Mucosa of descending colon (tissue), 3 donors: ENCODE results near the gene NFATC4. TPM values are rescaled to one million over a fixed set of nuclear protein-coding genes. Genes with fewer than 3 reads are reported as not detected.

Experiments
- ATAC-seq: fragments of 200-7000 bp; cut with Tn5 transposase; one replicate; pipeline ENCODE4 v1.9.1; 2020; ENCODE audit warnings: mild to moderate bottlenecking, moderate library complexity
- DNase-seq, 3 donors: peaks; one replicate each; pipeline ENCODE4 v3.0.0-alpha.2; 2020
- H3K36me3 ChIP-seq: fragments of 200-600 bp; one replicate; pipeline ENCODE4 v1.8.0; 2021; ENCODE audit warnings: low read depth, mild to moderate bottlenecking
- H3K4me1 ChIP-seq: fragments of 200-600 bp; one replicate; pipeline ENCODE4 v1.8.0; 2021; ENCODE audit warnings: low read depth, mild to moderate bottlenecking
- H3K4me3 ChIP-seq: fragments of 200-600 bp; one replicate; pipeline ENCODE4 v1.8.0; 2021; ENCODE audit warnings: mild to moderate bottlenecking
- H3K9me3 ChIP-seq: fragments of 200-600 bp; one replicate; pipeline ENCODE4 v1.8.0; 2021; ENCODE audit warnings: mild to moderate bottlenecking
- CTCF ChIP-seq: fragments of 200-600 bp; IDR thresholded peaks from one replicate; pipeline ENCODE4 v1.8.0; 2022; ENCODE audit warnings: antibody characterized with exemption, mild to moderate bottlenecking
- intact Hi-C, 2 donors: fragments of 100-400 bp; cut with DNase I in 1 of 2; cut with micrococcal nuclease in 1 of 2; formaldehyde crosslinking; loops; one replicate each; pipeline versions ENCODE4 v1.11.0 to v1.11.1; 2022; cut with DNase I, micrococcal nuclease
- total RNA-seq, 3 donors: library from RNA; stranded (reverse); fragmentation: NEBNext Ultra II Directional in 2 of 3; extraction: Animal tissue kit (Norgen Biotek cat#: 25700) in 2 of 3; gene quantifications; one replicate each; pipeline versions ENCODE4 v1.2.1 to v1.2.4, GENCODE V29; 2021 to 2023
- donor health status: DM: no; HTN: no; CAD: no; lungs with moderate emphysema.
- donor health status: DM: no; HTN: no; CAD: no.
- donor health status: DM: no; HTN: yes; CAD: no.

NFATC4 gene
- total RNA-seq, 3 donors from 2014 or later = 11.9 to 112 (median 25.2) TPM

GRCh38 chr14:24417832-24418491, 50.0 kb downstream of the NFATC4 start:
- no peak for TF ChIP-seq CTCF
- Histone ChIP-seq H3K9me3 (no peaks in the 10 kb centered on the region), H3K4me3 (no peak overlapping the region), H3K36me3 (no peaks in the 10 kb centered on the region), H3K4me1 (peaks cover 15% of the 10 kb centered on the region)
- ATAC-seq = peak; percentile 18
- peak in 1 of 3 donors; percentile 37 for DNase-seq
- intact Hi-C loops = no loop called here

GRCh38 chr14:24418492-24418873, 50.5 kb downstream of the NFATC4 start:
- DNase-seq = peak; percentile 70 to 79 (median 74)
- no peaks in the 10 kb centered on the region for H3K36me3 ChIP-seq
- TF ChIP-seq CTCF = no peak
- ATAC-seq = peak; percentile 83
- H3K4me3 ChIP-seq = no peak overlapping the region
- no peaks in the 10 kb centered on the region for H3K9me3 ChIP-seq
- intact Hi-C loops = no loop called here
- H3K4me1 ChIP-seq = peaks cover 15% of the 10 kb centered on the region

- Histone ChIP-seq H3K36me3 (no peaks in the 10 kb centered on the region), H3K4me3 (no peak overlapping the region), H3K9me3 (no peaks in the 10 kb centered on the region), H3K4me1 (peaks cover 36% of the 10 kb centered on the region)
- no peak for ATAC-seq
- intact Hi-C loops = no loop called here
- no peak for DNase-seq
- no peak for TF ChIP-seq CTCF
These were observed 54.3 kb downstream of the NFATC4 start for GRCh38 chr14:24422261-24422660.

GRCh38 chr14:24422694-24423601, 55.0 kb downstream of the NFATC4 start:
- ATAC-seq (peak; percentile 77), DNase-seq (peak in 2 of 3 donors; percentile 62 to 79)
- H3K36me3 ChIP-seq = no peaks in the 10 kb centered on the region
- TF ChIP-seq CTCF = no peak
- no peaks in the 10 kb centered on the region for H3K9me3 ChIP-seq
- H3K4me1 ChIP-seq = peaks cover 43% of the 10 kb centered on the region
- no peak overlapping the region for H3K4me3 ChIP-seq
- intact Hi-C loops = no loop called here

GRCh38 chr14:24425704-24426103, 57.7 kb downstream of the NFATC4 start:
- Histone ChIP-seq H3K36me3 (no peaks in the 10 kb centered on the region), H3K4me3 (no peak overlapping the region), H3K4me1 (peaks cover 47% of the 10 kb centered on the region), H3K9me3 (no peaks in the 10 kb centered on the region)
- no peak for DNase-seq
- no peak for TF ChIP-seq CTCF
- intact Hi-C loops = no loop called here
- no peak for ATAC-seq
